Measurements from ENCODE around the gene DOCK6. TPM values are rescaled to one million over a fixed set of nuclear protein-coding genes. Genes with fewer than 3 reads are reported as not detected.

DOCK6 gene
- total RNA-seq, 2 donors from 2014 or later, result 77.1 to 89.2 TPM

GRCh38 chr19:11233073-11233472 is 29.3 kb downstream of the DOCK6 start:
- no peak for ATAC-seq
- no peaks in the 10 kb centered on the region for H3K4me1 ChIP-seq
- TF ChIP-seq POLR2A (IDR thresholded peaks at IDR 0.05) (no peak), CTCF (IDR thresholded peaks at IDR 0.05) (no peak)
- peaks cover 0 to 7% of the 10 kb centered on the region in 2 donors for H3K36me3 ChIP-seq (replicated peaks in 1 of 2; ENCODE audit: insufficient read depth in 1 of 2, low read depth in 2 of 2)
- no peaks in the 10 kb centered on the region for H3K9me3 ChIP-seq
- DNase-seq, result no peak
- H3K27ac ChIP-seq, result no peak overlapping the region
- intact Hi-C loops (cut with DNase I), result no loop called here
- WGBS, 2 donors, result 87 to 89% methylated on average over 13 to 15 of the region's 15 CpGs
- no peak overlapping the region for H3K4me3 ChIP-seq
- no peaks in the 10 kb centered on the region for H3K27me3 ChIP-seq

GRCh38 chr19:11232555-11232954 is 29.8 kb downstream of the DOCK6 start:
- Histone ChIP-seq H3K27me3 (no peaks in the 10 kb centered on the region), H3K27ac (no peak overlapping the region), H3K36me3 (replicated peaks in 1 of 2; ENCODE audit: insufficient read depth in 1 of 2, low read depth in 2 of 2) (peaks cover 0 to 7% of the 10 kb centered on the region in 2 donors), H3K9me3 (no peaks in the 10 kb centered on the region), H3K4me1 (no peaks in the 10 kb centered on the region), H3K4me3 (no peak overlapping the region)
- WGBS, 2 donors, result 79 to 90% methylated on average over 4 of the region's 4 CpGs
- intact Hi-C loops (cut with DNase I), result no loop called here
- TF ChIP-seq CTCF (IDR thresholded peaks at IDR 0.05) (no peak), POLR2A (IDR thresholded peaks at IDR 0.05) (no peak)
- no peak for ATAC-seq
- DNase-seq, result no peak

GRCh38 chr19:11230621-11231386 is 31.5 kb downstream of the DOCK6 start:
- 79 to 86% methylated on average over 5 to 7 of the region's 7 CpGs for WGBS, 2 donors
- no peak for DNase-seq
- no peaks in the 10 kb centered on the region for H3K27me3 ChIP-seq
- H3K36me3 ChIP-seq (replicated peaks in 1 of 2; ENCODE audit: insufficient read depth in 1 of 2, low read depth in 2 of 2), result peaks cover 0 to 7% of the 10 kb centered on the region in 2 donors
- no peaks in the 10 kb centered on the region for H3K9me3 ChIP-seq
- intact Hi-C loops (cut with DNase I), result no loop called here
- no peak for TF ChIP-seq POLR2A (IDR thresholded peaks at IDR 0.05)
- no peak for TF ChIP-seq CTCF (IDR thresholded peaks at IDR 0.05)
- H3K4me1 ChIP-seq, result no peaks in the 10 kb centered on the region
- no peak overlapping the region for H3K27ac ChIP-seq
- H3K4me3 ChIP-seq, result no peak overlapping the region
- no peak for ATAC-seq

GRCh38 chr19:11227195-11227886 is 35.0 kb downstream of the DOCK6 start:
- Histone ChIP-seq H3K27me3 (no peaks in the 10 kb centered on the region), H3K4me3 (no peak overlapping the region), H3K9me3 (no peaks in the 10 kb centered on the region), H3K4me1 (no peaks in the 10 kb centered on the region), H3K36me3 (replicated peaks in 1 of 2; ENCODE audit: insufficient read depth in 1 of 2, low read depth in 2 of 2) (peaks cover 0 to 3% of the 10 kb centered on the region in 2 donors), H3K27ac (no peak overlapping the region)
- ATAC-seq (no peak), DNase-seq (no peak)
- WGBS, 2 donors, result 86 to 91% methylated on average over 14 of the region's 14 CpGs
- intact Hi-C loops (cut with DNase I), result no loop called here
- no peak for TF ChIP-seq POLR2A (IDR thresholded peaks at IDR 0.05)
- no peak for TF ChIP-seq CTCF (IDR thresholded peaks at IDR 0.05)
